ENCODE results near the gene PGLYRP2.
A peak's percentile ranks its signal among the peaks of the same experiment; 100 is the strongest.

The PGLYRP2 gene

DNA sequence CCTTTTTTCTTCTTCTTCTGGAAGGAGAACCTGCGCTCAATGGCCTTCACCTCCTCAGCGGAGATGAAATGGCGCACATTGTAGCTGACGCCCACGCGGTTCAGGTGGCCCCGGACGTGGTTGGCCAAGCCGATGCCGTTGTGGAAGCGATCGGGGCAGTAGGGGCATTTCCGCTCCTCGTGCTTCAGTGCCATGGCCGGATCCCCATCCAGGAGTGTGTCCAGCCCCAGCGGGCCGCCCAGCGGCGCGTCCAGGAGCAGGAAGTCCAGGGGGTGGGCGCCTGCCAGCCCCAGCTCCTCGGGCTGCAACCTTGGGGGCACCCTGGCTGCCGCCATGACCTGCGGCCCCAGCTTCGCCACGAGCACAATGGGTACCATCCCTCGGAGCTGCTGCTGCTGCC, 40.7 kb downstream of the PGLYRP2 start:
- no peak for DNase-seq

DNA sequence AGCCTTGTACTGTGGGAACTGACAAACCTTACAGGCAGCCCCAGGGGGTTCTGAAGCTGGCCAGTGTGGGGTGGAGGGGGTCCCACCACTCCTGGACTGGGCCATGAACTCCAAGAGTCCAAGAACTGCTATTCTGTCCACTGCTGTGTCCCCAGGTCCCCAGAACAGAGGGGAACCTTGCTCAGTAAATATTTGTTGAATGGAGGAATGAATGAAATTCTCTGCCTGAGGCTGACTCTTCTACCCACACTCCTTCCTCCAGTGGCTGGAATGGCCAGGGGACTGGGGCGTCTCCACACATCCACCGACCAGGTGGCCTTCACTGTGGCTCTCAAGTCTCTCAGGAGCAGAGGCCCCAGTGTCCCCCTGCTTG, 41.2 kb downstream of the PGLYRP2 start:
- no peak for DNase-seq

DNA sequence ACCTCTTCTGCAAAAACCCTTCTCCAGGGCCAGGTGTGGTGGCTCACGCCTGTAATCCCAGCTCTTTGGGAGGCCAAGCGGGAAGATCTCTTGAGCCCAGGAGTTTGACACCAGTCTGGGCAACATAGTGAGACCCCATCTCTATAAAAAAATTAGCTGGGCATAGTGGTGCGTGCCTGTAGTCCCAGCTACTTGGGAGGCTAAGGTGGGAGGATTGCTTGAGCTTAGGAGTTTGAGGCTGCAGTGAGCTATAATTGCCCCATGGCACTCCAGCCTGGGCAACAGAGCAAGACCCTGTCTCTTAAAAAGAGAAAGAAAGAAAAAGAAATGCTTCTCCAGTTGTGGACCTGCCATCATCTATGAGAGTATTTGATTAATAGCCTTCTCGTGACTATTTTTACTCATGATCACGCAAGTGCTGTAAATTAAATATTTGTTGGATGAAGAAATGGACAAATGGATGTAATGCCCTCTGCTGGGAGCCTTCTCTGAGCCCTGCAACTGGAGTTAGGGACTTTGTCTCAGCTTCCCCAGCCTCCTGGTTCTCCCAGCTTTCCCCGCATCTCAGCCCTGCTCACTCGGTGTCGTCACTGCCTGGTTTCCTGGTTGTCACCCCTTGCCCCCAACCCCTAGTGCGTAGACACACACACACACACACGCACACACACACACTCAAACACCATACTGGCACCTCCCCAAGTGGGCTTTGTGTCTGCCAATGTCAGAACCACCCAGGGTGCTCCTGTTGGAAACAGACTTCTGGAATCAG, 41.8 kb downstream of the PGLYRP2 start:
- DNase-seq, result peak in 1 of 2 experiments; percentile 30

DNA sequence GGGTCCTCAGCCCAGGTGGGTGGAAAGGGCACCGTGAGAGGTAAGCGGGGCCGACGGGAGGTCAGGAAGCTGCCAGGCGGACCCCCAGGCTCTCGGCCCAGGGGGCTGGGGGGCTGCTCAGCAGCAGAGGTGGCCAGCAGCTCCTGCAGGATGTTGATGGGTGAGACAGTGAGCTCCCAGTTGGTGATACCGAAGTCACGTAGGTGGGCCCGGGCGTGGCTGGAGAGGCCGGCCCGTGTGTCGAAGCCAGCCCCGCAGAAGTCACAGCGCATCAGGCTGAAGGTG, 42.5 kb downstream of the PGLYRP2 start:
- no peak for DNase-seq

DNA sequence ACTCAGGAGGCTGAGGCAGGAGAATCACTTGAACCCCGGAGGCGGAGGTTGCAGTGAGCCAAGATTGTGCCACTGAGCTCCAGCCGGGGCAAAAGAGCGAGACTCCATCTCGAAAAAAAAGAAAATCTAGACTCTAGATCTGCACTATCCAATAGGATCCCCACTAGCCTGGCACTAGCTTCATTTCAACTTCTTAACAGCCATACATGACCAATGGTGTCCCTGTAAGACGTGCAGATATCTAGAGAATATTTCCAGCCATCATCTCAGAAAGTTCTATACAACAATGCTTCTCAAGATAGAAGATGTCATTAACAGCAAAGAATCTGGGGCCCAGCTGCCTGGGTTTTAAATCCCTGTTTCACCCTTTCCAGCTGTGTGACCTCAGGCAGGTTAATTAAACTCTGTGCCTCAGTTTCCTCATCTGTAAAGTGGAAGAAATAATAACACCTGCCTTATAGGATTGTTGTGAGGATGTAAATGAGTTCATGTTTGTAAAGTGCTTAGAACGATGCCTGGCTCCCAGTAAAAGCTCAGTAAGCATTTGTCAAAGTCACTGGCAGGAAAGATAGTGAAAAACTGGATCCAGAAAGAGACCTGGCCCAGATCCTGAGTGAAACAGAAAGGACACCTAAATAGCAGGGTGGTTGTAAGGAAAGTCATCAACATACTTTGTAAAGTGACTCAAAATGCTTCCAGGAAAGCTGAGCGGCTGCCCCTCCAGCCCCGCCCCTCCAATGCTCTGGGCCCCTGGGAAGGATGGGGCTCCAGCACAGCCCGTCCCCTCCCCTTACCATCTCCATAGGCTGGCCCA, 43.1 kb downstream of the PGLYRP2 start:
- DNase-seq, result no peak

DNA sequence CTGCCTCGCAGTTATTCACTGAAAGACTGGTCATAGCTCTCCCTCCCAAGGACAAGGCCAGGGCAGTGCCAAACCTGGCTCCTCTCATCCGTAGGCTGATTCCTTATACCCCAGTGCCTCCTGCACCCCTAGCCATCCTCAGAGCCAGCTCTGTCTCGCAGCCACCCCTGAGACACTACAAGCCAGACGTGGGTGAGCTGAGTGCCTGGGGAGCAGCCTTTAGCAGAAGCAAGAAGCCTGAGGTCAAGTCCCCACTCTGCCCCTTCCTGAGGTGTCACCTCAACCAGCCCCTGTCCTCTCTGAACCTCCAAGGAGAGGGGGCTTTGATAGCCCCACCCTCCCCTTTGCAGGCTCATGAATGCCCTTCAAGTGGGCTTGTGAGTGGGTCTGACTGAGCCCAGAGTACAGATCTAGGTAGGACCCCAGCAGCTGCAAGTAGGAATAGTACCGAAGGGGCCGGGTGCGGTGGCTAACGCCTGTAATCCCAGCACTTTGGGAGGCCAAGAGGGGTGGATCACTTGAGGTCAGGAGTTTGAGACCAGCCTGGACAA, 45.7 kb downstream of the PGLYRP2 start:
- no peak for DNase-seq

DNA sequence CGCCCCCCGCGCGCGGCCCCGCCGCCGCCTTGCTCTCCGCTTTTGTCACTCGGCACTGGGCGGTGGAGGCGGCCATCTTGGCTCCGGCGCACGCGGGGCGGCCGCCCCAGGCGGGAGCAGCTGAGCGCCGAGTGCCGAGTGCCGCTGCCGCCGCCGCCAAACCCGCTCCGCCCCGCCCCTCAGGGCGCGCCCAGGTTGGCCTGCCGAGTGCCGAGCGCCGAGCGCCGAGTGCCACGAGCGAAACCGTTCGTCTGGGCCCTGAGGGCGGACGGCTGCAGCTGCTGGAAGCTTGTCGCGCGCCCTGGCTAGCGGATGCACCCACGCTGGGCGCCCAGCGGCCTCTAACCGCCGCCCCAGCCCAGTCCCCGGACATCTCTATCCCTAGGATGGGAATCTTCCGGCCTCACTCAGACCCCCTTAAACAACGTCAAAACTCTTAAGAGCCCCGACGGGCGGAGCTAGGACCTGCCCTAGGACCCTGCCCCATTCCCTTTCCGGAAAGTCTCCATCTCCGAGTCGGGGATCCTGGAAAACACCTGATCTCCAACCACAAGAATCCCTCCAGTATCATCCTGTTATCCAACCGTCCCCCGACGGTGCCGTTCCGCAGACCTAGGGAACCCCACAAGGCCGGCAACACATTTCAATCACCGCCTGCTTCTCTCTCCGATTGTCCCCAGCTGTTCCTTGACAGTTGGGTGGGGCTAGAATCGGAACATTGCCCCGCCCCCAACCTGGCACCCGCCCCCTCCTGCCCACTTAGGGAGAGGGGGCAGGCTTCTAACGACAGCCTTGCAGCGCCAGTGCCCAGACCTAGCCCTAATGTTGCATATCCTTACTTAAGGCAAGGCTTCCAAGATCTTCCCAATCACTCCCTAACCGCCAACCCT, 46.4 kb downstream of the PGLYRP2 start:
- DNase-seq, result peak; percentile 73 to 95

DNA sequence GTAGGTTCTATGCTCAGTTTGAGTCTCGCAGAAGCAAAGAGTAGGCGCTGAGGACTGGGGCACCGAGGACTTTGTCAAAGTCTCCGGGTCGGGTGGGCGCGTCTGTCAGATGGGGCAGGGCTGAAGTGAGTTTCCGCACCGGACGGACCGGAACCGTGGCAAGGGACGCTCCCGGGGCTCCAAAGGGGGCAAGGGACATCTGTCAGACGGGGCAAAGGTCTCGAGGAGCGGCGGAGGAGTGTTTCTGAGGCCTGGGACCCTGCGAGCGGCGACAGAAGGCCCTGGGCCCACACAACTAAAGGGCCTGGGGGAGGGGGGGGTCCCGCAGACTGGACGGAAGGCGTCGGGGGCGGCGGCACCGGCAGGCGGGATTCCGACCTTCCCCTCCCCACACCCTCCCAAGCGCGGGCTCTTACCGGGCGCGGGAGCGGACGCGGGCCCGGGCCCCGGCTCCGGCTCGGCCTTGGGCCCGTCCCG, 47.2 kb downstream of the PGLYRP2 start:
- DNase-seq, result no peak

DNA sequence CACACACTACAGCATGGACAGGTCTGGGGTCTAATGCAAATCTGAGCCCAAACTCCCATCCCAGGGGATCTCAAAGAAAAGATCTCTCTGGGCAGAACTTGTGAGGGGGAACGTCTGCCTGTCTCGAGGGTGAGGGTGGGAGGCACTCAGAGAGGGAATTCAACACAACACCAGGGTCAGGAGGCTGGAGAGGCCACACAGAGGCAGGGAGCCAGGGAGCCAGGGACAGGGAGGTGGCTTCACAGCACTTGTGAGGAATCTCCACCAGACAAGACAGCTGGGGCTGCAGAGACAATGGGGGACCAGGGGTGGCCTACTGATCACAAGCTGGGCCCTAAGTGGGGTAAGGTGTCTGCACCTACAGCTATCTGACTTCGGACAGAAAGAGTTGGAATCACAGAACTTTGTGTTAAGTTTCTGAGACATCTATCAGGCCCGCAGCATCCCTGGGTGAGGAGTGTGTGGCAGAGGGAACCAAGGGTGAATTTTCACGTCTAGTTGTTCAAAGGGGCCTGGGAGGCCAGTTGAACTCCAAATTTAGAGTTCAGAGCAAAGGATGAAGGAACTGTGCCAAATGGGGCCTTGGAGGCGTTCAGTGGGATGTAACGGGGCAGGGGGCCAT, 47.8 kb downstream of the PGLYRP2 start:
- DNase-seq, result peak in 1 of 2 experiments; percentile 13

DNA sequence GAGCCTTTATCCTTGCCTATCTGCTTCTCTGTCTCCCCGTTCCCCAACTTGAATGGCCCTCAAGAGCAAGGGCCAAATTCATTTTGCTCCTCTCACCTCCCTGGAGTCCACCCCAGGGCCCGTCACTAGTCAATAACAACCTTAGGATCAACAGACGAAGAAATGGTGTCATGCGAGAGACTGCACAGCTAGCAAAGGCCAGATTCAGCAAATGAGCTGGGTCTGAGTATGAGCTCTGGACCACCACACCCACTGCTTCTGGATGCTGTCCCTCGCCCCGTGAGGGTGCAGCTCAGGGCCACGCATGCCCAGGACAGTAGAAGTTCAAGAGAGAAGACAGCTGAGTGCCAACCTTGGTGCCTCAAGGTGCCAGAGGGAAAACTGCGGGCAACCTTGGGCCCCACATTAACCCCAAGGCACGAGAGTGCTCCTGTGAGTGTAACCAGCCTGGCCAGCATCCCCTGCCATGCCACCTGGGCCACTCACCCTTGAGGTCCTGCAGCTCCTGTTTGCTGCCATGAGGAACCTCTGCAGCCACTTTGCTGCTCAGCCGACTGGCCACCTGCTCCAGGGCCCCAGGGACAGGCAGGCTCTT, 48.7 kb downstream of the PGLYRP2 start:
- no peak for DNase-seq

DNA sequence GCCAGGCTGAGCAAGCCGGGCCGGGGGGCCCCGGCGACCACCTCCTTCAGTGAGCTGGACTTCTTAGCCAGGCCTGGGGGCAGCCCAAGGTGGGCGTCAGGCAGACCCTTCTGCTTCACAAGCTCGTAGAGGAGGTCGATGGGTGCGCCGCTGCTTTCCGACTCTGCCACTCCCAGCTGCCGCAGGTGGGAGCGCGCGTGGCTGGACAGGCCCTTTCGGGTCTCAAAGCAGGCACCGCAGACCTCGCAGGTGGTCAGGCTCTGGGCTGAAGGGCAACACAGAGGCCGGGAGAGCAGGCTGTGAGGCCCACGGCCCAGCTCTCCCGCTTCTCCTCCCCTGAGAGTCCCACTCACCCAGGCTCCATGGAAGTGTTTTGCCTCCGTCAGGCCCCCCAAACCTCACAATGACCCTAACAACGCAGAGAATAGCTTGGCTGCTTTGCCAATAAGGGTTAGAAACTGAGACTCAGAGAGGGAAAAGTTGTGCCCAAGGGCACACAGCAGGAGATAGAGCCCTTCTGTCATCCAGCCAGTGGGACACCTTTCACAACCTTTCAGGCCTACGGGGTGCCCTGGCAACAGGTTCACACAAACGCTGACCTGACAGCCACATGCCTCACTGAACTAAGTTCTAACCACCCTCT, 49.4 kb downstream of the PGLYRP2 start:
- no peak for DNase-seq

DNA sequence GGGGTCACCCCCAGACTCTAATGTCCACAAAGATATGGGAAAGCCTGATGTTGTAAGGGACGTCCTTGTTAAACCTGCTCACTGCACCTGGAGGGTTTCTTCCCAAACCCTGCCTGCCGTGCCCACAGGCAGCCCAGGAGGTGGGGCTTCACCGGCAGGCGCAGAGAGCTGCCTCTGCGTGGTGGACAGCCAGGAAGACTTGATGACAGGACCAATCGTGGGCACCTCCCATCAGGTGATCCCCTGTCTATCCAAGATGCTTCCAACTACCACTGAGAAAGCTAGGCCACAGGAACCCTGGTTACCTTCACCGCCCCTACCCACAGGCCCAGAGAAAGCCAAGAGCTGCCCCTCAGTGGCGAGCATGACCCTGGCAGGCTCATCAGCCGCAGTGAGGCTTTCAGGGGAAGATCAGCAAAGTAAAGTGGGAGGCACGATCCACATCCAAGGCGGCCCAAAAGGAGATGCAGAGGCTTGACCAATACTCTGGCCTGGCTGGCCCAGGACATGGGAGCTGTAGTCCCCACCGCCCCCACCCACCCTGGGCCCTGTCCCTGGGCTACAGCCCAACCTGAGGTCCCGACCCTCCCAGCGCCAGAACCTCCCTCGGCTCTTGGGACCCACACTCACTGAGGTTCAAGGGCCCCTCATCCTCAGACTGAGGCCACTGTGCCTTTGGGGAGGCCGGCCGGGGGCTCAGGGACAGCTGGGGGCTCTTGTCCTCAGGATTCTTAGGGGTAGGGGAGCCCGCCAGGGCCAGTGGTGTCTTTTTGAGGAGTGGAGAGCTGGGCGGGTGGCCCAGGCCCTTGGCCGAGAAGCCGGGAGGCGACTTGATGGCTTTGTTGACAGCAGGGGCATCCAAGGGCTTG, 50.1 kb downstream of the PGLYRP2 start:
- no peak for DNase-seq

DNA sequence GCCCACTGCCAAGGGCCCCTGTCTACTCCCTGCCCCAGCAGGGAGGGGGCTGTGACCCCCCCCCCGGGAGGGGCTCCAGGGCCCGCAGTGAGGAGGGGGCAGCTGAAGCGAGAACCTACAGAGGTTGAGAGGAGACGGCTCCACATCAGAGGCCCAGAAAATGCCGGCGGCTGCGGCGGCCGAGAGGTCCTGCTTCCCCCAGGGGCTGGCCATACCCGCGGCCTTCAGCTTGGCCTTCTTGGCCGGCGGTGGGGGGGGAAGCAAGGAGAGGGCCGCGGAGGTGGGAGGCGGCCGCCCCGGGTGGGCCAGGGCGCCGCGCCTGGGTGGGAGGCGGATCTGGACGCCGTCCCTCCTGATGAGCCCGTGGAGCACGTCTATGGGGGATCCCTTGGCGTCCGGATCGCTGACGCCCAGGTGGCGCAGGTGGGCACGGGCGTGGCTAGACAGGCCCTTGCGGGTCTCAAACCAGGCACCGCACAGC, 51.3 kb downstream of the PGLYRP2 start:
- no peak for DNase-seq

DNA sequence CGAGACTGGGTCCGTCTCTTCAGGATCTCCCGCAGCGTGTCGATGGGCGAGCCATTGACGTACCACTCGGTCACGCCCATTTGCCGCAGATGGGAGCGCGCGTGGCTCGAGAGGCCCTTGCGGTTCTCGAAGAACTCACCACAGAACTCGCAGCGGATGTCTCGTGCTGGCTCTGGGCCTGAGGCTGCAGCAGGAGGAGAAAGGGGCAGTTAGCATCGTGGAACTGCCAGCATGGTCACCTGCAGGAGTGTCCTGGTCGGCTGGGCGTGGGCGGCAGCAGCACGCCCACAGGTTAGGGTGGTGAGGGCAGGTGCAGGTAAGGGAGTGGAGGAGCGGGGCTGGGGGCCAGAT, 52.0 kb downstream of the PGLYRP2 start:
- no peak for DNase-seq

DNA sequence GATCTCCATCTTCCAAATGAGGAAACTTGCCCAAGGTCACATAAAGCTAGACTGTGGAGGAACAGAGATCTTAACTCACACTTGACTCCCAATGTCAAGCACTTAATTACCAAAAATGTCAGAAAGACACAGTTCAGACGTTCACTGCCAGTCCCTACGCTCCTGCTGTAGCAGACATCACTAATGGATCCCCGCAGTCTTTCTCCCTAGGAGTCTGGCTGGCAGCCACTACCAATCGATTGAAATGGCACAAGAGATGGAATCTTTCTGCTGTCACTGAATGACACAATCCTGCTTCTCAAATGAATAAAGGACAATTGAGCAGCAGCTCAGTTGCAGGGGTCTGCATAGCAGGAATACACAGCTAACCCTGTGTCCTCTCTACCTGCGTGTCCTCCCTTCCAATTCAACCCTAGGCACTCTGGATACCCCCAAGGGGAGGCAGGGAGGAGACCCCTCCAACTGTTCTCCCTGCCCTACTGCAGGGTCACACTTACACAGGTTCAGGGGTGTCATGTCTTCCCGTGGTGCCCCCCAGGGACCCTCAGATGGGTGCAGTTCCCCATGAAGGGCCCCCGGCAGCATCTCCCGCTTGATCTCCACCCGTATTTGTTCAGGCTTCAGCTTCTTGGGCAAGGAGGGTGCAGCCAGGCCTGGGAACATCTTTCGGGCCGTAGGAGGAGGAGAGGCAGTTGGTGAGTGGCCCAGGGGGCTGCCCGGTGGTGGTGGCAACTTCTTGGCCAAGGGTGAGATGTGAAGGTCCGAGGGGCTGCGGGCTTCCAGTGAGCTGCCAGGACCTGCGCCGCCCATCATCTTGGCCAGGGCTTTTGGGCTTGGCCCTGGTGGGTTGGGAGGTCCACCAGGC, 52.6 kb downstream of the PGLYRP2 start:
- peak in 1 of 2 experiments; percentile 22 for DNase-seq

DNA sequence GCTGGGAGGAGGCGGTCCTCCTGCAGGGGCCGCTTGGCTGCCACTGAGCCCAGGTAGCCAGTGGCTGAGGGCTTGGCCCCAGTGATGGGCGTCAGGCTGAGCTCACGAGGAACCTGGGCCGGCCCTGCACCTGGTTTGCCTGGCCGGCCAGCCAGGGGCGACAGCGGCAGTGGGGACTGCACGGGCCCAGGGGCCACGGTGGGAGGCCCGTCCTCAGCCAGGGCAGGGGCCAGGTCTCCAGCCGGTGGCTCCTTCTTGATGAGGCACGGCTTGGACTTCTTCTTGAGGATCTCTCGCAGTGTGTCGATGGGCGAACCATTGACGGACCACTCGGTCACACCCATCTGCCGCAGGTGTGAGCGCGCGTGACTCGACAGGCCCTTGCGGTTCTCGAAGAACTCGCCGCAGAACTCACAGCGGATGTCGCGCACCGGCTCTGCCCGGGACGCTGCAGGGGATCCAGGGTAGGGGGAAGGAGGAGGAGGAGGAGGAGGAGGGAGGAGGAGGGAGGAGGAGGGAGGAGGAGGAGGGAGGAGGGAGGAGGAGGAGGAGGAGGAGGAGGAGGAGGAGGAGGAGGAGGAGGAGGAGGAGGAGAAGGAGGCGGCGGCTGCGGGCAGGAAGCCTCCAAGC, 53.9 kb downstream of the PGLYRP2 start:
- DNase-seq, result no peak

DNA sequence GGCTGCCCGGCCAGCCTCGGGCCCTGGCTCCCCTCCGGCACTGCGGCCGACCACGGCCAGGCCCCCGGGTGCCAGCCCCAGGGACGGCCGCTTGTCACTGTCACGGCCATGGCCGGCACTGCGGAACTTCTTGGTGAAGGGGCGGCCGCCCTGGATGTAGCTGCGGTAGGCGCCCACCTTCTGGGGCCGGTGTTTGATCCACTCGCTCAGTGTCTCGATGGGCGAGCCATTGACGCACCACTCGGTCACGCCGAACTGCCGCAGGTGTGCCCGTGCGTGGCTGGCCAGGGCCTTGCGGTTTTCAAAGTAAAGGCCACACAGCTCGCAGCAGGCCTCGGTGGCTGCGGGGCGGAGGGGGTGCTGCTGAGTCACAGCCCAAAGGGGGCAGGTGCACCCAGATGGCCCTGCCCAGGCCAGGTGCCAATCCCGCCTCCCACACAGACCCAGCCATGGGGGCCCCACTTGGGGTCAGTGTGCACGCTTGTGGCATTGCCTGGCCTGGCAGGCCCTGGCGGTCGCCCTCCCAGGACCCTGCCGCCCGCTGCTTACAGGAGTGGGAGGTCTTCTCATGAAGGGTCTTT, 54.5 kb downstream of the PGLYRP2 start:
- DNase-seq, result no peak

DNA sequence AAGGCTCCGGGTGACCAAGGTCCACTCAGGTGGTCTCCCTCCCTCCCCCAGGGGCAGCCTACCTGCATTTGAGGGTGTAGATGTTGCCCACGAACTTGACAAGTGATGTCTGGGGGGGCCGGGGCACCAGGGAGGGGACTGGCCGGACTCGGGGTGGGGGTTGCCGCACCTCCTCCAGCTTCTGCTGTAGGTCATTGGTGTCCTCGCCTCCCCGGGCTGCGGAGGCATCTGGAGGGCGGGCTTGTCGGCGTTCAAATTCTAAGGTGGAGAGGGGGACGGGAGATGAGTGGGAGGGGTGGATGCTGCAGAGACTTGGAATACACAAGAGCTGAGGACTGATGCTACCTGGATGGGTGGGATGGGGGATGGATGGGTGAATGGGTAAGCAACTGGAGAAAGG, 55.2 kb downstream of the PGLYRP2 start:
- no peak for DNase-seq

DNA sequence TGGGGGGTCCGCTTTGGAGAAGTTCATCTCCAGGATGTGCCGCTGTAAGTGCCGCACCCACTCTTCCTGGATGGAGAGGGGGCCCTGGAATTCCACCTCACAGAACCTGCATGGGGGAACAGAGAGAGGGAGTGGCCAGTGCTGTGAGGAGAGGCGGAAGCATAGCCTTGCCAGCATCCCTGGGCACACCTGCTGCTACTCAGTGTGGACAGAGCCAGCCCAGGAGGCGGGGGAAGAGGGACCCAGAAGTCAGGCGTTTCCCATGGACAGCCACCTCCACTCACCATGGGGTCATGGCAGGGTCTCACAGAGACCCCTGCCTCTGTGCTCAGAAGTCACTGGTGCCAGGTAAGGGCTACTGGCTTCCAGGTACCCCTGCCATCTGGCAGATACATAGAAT, 56.2 kb downstream of the PGLYRP2 start:
- no peak for DNase-seq

Data from NCI-H446 (cell line).